ENCODE measurements around the gene PRTN3.
"Not testable (repeated sequence)": the region's sequence is repeated elsewhere in the genome, so short reads cannot be mapped to it uniquely, and the experiment has no call there.

Gene PRTN3

DNA sequence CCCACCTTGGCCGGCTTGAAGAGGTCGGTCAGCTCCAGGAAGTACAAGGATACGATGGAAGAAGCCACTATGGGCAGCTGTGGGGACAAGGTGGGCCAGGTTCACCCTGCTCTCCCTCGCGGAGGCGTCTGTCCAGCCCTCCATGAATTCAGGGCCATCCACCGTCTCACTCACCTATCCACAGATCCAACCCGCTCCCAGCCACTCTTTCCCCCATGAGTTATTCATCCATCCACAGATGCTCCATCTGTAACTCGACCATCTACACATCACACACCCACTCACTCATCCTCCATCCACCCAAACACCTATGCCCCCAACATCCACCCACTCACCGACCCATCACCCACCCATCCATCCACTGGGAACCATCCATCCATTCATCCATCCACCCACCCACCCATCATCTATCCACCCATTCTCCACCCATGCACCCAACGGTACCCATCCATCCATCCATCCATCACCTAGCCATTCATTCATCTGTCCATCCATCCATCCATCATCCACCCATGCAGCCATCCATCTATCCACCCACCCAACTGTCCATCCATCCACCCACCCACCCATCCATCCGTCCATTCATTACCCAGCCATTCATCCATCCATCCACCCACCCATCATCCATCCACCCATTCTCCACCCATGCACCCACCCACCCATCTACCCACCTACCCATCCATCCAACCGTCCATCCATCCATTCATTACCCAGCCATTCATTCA lies 24.9 kb upstream of the PRTN3 start:
- DNase-seq (ENCODE audit: low read depth in 2 of 2), result no peak

DNA sequence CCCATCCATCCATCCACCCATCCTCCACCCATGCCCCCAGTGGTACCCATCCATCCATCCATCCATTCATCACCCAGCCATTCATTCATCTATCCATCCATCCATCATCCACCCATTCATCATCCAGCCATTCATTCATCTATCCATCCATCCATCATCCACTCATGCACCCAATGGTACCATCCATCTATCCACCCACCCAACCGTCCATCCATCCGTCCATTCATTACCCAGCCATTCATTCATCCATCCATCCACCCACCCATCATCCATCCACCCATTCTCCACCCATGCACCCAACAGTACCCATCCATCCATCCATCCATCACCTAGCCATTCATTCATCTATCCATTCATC lies 24.3 kb upstream of the PRTN3 start:
- DNase-seq (ENCODE audit: low read depth in 2 of 2), result no peak

DNA sequence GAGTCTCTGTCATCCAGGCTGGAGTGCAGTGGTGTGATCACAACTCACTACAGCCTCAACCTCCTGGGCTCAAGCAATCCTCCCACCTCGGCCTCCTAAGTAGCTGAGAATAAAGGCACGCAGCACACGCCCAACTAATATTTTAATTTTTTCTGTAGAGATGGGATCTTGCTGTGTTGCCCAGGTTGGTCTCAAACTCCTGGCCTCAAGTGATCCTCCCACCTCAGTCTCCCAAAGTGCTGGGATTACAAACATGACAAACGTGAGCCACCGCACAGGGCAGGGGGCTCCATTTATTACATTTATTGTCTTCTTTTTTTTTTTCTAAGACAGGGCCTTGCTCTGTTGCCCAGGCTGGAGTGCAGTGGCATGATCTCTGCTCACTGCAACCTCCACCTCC lies 20.6 kb upstream of the PRTN3 start:
- DNase-seq (ENCODE audit: low read depth in 2 of 2), result not testable (repeated sequence)

DNA sequence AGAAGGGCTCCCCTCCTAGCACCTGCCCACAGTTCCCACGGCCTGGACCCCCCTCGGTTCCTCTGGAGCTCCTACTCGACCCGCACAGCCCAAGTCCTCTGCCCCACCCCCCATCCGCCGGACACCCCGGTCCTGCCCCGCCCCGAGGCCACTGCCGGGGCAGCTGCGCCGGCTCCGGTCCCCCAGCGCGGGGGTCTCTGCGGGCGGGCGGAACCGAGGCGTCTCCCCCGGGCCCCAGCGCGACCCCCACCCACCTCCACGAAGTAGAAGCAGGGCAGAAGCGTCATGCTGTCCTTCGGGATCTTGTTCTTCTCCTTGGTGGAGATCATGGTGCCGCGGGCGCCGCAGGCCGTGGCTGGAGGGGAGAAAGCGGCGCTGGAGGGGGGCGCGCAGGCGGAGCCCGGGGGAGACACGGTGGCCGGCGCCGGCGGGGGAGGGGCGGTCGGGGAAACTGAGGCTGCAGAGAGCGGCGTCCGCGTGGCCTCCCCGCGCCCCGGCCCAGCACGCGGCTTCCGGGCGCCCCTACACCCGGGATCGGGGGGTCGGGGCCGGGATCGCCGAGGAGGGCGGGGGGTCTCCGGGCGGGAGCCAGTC lies 19.5 kb upstream of the PRTN3 start:
- no peak for DNase-seq (ENCODE audit: low read depth in 2 of 2)

DNA sequence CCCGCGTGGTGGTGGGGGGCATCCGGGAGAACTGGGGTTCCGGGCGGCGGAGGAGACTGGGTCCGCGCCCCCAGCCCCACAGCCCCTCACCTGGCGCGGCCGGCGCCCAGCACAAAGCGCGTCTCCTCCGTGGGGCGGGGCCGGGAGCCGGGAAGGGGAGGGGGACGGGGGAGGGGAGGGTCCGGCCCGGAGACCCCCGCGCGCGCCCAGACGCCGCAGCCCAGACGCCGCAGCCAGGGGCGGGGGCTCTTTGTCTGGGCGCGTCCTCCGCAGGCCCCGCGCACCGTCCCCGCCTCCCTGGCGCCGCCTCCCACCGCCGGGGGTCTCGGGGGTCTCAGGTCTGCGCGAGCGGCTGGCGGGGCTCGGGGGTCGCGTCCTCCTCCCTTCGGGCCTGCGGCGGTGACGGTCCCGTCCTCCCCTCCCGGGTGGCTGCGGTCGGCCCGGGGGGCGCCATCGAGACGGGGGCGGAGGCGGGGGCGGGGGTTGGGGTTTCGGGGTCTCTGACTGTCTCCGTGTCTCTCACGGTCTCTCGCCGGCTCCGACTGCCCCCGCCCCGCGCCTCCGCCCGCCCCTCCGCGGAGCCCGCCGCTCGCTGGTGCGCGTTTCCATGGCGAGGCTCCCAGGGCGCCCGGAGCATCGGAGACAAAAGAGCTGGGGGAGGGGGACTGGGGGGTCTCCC lies 18.8 kb upstream of the PRTN3 start, which contains the start of gene PLPPR3:
Gene PLPPR3 (minus strand): TSS at position 131 of the 679 bp plus-strand sequence. CDS start 396 bp downstream, outside the sequence.
- no peak for DNase-seq (ENCODE audit: low read depth in 2 of 2)

DNA sequence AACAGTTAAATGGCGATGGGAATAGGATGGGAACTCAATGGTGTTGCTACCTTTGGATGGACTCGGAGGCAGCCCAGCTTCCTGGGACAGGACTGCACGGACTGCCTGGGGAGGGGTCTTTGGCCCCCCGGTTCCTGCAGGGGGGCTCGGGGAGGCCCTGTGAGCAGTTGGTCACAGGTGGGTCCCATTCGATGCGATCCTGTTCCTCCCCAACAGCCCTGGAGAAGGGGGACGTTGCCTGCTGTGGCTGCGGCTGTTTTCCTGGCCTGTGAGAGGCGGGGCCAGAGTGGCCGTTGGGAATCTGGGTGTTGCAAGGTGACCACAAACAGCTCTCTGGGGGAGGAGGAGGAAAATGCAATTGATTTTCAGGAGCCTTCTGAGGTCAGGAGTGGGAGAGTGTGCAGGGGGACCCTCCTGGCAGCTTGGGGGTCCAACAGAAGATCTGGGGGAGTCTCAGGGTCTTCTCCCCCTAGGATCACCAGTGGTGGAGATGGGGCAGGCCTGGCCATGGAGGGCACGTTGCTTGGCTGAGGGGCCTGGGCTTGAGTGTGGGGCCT lies 17.2 kb upstream of the PRTN3 start:
- no peak for DNase-seq (ENCODE audit: low read depth in 2 of 2)

DNA sequence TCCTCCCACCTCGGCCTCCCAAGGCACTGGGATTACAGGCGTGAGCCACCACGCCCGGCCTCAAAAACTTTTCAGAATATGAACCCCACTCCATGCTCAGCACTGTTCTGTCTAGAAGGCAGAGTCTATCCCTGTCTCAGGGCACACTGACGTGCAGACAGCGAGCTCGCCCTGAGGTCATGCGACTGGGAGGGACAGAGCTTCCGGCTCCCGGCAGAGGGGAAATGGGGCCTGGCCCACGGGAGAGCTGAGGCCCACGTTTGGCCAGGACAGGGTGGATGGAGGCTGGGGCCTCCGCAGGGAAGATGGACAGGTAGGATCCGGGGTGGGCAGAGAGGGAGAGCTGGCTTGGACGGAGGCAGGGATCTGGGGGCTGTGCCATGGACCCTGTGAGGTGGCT lies 15.9 kb upstream of the PRTN3 start:
- DNase-seq (ENCODE audit: low read depth in 2 of 2), result no peak

DNA sequence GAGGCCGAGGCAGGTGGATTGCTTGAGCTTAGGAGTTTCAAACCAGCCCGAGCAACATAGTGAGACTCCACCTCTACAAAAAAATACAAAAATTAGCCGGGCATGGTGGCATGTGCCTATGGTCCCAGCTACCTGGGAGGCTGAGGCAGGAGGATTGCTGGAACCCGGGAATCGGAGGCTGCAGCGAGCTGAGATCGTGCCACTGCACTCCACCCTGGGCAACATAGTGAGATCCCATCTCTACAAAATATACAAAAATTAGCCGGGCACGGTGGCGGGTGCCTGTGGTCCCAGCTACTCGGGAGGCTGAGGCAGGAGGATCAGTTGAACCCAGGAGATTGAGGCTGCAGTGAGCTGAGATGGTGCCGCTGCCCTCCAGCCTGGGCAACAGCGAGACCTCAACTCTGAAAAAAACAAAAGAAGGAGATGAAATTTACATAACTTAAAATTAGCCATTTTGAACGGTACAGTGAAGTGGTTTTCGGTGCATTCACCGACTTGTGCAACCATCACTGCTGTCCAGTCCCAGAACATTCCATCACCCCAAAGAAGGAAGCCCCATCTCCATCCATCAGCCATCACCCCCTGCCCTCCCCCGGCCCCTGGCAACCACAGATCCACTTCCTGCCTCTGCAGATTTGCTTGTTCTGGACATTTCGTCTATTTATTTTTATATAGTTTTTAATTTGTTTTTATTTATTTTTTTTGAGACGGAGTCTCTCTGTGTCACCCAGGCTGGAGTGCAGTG lies 14.7 kb upstream of the PRTN3 start:
- DNase-seq (ENCODE audit: low read depth in 2 of 2), result no peak

DNA sequence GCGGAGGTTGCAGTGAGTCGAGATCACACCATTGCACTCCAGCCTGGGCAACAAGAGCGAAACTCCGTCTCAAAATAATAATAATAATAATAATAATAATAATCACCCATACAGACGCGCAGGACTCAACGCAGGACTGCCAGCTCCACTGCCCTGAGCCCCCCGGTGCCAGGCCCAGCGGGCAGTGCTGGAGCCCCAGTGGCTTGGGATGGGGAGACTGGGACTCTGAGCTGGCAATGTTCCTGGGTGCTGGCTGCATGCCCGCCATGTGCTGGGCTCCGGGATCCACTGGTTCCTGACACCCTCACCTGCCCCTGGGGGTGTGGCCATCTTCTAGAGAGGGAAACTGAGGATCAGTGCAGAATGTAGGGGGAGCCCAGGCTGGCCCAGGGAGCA lies 13.5 kb upstream of the PRTN3 start:
- DNase-seq (ENCODE audit: low read depth in 2 of 2), result no peak

DNA sequence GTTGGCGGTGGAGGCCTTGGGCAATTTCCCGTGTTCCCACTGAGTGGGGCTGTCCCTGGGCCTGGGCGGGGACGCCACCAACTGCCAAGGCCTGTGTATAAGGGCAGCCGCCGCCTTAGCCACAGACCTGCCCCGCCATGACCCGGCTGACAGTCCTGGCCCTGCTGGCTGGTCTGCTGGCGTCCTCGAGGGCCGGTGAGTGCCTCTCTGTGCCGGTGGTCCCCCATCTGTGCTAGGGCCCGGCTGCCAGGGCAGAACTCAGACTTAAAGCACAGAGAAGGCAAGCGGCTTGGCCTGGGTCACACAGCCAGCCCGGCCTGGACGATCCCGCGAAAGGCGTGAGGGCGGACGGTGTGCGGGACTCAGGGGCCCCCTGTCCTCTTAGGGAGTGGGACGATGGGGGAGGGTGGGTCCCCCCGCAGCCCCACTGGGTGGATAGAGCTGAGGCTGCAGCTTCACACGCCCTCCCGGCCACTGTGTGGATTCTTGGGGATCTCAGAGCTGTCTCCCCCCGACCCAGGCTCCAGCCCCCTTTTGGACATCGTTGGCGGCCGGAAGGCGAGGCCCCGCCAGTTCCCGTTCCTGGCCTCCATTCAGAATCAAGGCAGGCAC lies 13.0 kb upstream of the PRTN3 start, which contains the start of gene AZU1:
Gene AZU1 (plus strand): TSS at position 128 of the 612 bp plus-strand sequence. CDS start 10 bp downstream, at position 138.
- DNase-seq (ENCODE audit: low read depth in 2 of 2), result no peak

DNA sequence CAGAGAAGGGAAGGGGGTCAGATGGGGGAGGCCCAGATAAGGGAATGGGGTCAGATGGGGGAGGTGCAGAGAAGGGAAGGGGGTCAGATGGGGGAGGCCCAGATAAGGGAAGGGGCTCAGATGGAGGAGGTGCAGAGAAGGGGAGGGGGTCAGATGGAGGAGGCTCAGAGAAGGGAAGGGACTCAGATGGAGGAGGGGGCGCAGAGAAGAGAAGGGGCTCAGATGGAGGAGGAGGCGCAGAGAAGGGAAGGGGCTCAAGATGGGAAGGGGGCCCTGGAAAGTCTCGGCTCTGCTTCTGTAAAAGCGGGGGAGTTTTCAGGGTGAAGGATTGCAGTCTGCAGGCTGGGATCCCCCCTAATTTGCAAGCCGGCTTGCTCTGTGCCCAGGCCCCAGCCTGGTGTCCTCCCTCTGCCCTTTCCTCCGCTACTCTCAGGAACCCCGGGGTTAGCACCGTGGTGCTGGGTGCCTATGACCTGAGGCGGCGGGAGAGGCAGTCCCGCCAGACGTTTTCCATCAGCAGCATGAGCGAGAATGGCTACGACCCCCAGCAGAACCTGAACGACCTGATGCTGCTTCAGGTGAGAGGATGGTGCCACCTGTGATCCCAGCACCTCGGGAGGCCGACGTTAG lies 11.6 kb upstream of the PRTN3 start:
- DNase-seq (ENCODE audit: low read depth in 2 of 2), result no peak

DNA sequence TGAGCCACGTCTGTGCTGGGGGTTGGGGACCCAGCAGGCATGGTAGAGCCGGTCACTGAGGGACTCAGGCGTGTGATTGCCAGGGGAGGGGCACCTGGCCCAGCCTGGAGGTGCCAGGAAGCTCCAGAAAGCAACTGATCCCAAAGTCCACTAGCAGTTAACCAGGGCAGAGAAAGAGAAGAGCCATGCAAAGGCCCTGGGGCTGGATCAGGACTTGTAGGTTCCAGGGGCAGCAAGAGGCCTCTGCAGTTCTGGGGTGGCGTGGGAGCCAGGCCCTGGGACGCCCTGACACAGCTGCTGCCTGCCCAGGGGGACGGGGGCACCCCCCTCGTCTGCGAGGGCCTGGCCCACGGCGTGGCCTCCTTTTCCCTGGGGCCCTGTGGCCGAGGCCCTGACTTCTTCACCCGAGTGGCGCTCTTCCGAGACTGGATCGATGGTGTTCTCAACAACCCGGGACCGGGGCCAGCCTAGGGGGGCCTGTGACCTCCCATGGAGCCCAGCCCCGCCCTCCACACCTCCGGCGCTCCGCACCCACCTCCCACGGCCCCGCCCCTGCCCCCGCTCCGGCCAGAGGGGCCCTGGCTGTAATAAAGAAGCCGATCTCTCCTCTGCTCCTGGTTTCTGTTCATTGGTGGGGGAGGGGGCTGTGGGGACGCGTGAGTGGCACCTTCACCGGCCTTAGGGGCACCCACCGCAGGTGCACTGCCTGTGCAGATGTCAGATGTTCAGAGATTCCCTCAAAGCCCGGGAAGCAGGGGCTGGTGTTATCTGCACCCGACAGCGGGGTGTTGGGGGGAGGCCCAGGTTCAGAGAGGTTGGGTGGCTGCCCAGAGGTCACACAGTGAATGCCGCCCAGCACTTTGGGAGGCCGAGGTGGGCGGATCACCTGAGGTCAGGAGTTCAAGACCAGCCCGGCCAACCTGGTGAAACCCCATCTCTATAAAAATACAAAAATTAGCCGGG lies 9.1 kb upstream of the PRTN3 start:
- no peak for DNase-seq (ENCODE audit: low read depth in 2 of 2)

DNA sequence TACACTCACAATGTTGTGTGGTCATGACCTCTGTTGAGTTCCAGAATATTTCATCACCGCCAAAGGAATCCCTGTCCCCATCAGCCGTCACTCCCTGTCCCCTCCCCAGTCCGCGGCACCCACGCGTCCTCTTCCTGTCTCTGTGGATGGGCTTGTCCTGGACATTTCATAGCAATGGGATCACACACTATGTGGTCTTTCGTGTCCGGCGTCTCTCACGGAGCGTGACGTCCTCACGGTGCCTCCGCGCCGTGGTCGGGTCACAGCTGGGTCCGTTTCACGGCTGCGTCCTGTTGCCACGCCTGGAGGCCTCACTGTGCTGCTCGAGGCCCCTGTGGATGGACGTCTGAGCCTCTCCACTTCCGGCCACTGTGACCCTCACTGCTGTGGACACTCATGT lies 6.6 kb upstream of the PRTN3 start:
- DNase-seq (ENCODE audit: low read depth in 2 of 2), result no peak

DNA sequence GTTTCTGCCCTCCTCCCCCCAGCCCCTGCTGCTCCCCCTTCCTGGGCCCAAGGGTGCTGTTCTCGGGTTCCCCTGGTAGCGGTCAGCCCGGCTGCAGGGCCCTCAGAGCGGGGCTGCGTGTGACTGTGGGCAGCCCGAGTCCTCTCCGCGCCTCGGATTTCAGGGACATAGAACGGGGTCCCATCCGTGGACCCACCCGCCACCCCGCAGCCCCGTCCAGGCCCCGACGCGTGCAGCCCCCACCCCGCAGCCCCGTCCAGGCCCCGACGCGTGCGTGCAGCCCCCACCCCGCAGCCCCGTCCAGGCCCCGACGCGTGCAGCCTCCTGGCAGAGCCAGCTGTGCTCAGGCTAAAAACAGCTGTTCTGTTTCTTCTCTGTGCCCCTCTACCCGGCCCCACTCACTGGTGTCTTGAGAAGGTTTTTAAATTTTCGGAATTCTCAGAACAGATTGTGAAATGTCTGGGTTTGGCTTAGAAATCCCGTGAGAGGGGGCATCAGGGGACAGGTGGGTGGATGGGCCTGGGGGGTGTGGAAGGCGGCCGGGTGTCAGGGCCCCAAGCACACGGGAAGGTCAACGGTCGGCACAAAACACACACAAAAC lies 5.5 kb upstream of the PRTN3 start:
- no peak for DNase-seq (ENCODE audit: low read depth in 2 of 2)

DNA sequence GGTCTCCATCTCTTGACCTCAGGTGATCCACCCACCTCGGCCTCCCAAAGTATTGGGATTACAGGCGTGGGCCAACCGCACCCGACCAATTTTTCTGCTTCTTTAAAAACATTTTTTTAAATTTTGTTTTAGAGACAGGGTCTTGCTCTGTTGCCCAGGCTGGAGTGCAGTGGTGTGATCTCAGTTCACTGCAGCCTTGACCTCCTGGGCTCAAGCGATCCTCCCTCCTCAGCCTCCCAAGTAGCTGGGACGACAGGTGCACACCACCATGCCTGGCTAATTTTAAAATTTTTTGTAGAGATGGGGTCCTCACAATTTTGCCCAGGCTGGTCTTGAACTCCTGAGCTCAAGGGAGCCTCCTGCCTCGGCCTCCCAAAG lies 2.0 kb downstream of the PRTN3 start:
- not testable (repeated sequence) for DNase-seq (ENCODE audit: low read depth in 2 of 2)

DNA sequence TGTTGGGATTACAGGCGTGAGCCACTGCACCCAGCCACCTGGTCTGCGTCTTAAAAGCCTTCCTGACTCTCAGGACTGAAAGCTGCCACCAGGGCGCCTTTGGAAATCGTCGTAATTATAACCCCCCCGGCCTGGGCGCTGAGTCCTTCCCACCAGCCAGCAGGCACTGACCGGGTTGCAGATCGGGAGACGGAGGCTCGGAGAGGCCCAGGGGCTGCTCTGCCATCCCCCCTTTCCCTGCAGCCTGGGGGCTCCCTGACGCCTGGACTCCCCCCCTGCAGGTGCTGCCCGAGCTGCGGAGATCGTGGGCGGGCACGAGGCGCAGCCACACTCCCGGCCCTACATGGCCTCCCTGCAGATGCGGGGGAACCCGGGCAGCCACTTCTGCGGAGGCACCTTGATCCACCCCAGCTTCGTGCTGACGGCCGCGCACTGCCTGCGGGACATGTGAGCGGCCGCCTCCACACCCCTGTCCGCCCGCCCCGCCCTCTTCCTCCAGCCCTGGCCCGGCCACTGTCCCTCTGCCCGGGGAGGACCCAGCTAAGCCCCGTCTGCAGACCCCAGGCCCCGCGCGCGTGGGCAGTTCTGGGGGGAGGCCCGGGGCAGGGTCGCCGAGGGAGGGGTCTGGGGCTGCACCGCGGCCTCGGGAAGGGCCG lies 2.5 kb downstream of the PRTN3 start:
- DNase-seq (ENCODE audit: low read depth in 2 of 2), result no peak

DNA sequence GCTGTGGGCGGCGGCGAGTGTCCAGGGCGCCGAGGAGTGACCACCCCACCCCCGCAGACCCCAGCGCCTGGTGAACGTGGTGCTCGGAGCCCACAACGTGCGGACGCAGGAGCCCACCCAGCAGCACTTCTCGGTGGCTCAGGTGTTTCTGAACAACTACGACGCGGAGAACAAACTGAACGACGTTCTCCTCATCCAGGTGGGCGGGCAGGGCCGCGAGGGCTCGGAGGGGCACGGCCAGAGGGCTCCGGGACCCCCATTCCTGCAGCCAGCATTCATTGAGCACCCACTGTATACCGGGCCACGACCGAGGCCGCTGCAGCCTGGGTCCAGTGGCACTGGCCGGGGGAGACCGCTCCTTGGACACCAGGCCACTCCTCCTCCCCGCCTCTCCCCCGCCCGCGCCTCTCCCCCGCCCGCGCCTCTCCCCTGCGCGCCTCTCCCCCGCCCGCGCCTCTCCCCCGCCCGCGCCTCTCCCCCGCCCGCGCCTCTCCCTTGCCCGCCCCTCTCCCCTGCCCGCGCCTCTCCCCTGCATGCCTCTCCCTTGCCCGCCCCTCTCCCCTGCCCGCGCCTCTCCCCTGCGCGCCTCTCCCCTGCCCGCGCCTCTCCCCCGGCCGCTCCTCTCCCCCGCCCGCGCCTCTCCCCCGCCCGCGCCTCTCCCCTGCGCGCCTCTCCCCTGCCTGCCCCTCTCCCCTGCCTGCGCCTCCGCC lies 3.2 kb downstream of the PRTN3 start:
- no peak for DNase-seq (ENCODE audit: low read depth in 2 of 2)

DNA sequence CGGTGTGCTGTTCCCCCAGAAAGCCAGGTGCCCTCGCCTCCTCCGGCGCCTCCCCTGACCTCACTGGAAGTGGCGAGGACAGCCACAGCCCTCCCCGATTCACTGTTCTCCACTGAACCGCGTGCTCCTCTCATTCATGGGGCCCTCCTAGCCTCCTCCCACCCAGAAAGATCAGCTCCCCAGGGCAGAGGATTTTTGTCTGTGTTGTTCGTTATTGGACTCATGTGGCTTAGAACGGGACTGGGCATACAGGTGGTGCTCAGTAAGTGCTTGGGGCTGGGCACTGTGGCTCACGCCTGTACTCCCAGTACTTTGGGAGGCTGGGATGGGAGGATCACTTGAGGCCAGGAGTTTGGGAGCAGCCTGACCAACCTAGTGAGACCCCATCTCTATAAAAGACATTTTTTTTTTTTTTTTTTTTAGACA lies 3.8 kb downstream of the PRTN3 start:
- DNase-seq (ENCODE audit: low read depth in 2 of 2), result no peak

Data from activated CD4-positive, alpha-beta T cell treated with anti-CD3 and anti-CD28 coated beads for 24 hours (primary cell).